Neural progenitor cell (in vitro differentiated cells): ENCODE measurements around the gene TPCN2. TPM values are rescaled to one million over a fixed set of nuclear protein-coding genes. Genes with fewer than 3 reads are reported as not detected.
A peak's percentile ranks its signal among the peaks of the same experiment; 100 is the strongest.

ENCODE experiments used
- DNase-seq: peaks from one replicate; pipeline ENCODE4 v3.0.0-alpha.2; 2016; ENCODE audit warnings: low spot score
- H2AFZ ChIP-seq: fragments of 200-600 bp; sonication (generic); replicated peaks from 2 replicates; pipeline ENCODE4 v1.6.1; 2016; ENCODE audit warnings: antibody characterized with exemption
- H3F3A ChIP-seq: fragments of 200-600 bp; sonication (generic); 2 replicates; pipeline ENCODE4 v1.6.1; 2016; ENCODE audit warnings: antibody characterized with exemption, low read depth
- H3K27ac ChIP-seq: fragments of 200-600 bp; sonication (generic); 2 replicates; pipeline ENCODE4 v1.5.1; 2016; ENCODE audit warnings: mild to moderate bottlenecking
- H3K27me3 ChIP-seq: fragments of 200-600 bp; sonication (generic); 2 replicates; pipeline ENCODE4 v1.6.1; 2016; ENCODE audit warnings: mild to moderate bottlenecking, moderate library complexity
- H3K36me3 ChIP-seq: fragments of 200-600 bp; sonication (generic); 2 replicates; pipeline ENCODE4 v1.5.1; 2016
- H3K4me1 ChIP-seq: fragments of 200-600 bp; sonication (generic); 2 replicates; pipeline ENCODE4 v1.6.1; 2016; ENCODE audit warnings: mixed run types
- H3K4me2 ChIP-seq: fragments of 200-600 bp; sonication (generic); 2 replicates; pipeline ENCODE4 v1.6.1; 2016
- H3K4me3 ChIP-seq: fragments of 200-600 bp; sonication (generic); 2 replicates; pipeline ENCODE4 v1.5.1; 2016
- H3K79me2 ChIP-seq: fragments of 200-600 bp; sonication (generic); 2 replicates; pipeline ENCODE4 v1.6.1; 2016; ENCODE audit warnings: low read depth
- H3K9ac ChIP-seq: fragments of 200-600 bp; sonication (generic); 2 replicates; pipeline ENCODE4 v1.6.1; 2016
- H3K9me3 ChIP-seq: fragments of 200-600 bp; sonication (generic); 2 replicates; pipeline ENCODE4 v1.5.1; 2016; ENCODE audit warnings: low read depth
- H4K20me1 ChIP-seq: fragments of 200-600 bp; sonication (generic); 2 replicates; pipeline ENCODE4 v1.6.1; 2016; ENCODE audit warnings: low read depth
- H3K27ac Mint-ChIP-seq: 3 replicates; pipeline ENCODE4 v1.8.0; 2021; ENCODE audit warnings: mixed read lengths
- H3K27me3 Mint-ChIP-seq: 2 replicates; pipeline ENCODE4 v1.8.0; 2022; ENCODE audit warnings: low read depth, mild to moderate bottlenecking, inconsistent platforms, moderate library complexity, mixed read lengths; ENCODE audit not compliant: insufficient read depth
- H3K36me3 Mint-ChIP-seq: 3 replicates; pipeline ENCODE4 v1.8.0; 2021; ENCODE audit warnings: mixed read lengths
- H3K4me1 Mint-ChIP-seq: 3 replicates; pipeline ENCODE4 v1.8.0; 2021; ENCODE audit warnings: mixed read lengths
- H3K4me3 Mint-ChIP-seq: 3 replicates; pipeline ENCODE4 v1.8.0; 2021; ENCODE audit warnings: mild to moderate bottlenecking, moderate library complexity, mixed read lengths
- H3K9me3 Mint-ChIP-seq: 3 replicates; pipeline ENCODE4 v1.8.0; 2020; ENCODE audit warnings: mixed read lengths
- CTCF ChIP-seq: fragments of 200-600 bp; sonication (generic); IDR thresholded peaks from 2 replicates; pipeline ENCODE4 v1.5.1; 2017; ENCODE audit warnings: antibody characterized with exemption, mild to moderate bottlenecking
- EZH2 ChIP-seq: fragments of 200-600 bp; sonication (generic); IDR thresholded peaks from 2 replicates; pipeline ENCODE4 v1.6.1; 2017; ENCODE audit warnings: antibody characterized with exemption, mild to moderate bottlenecking, moderate library complexity
- EZH2phosphoT487 ChIP-seq: fragments of 200-600 bp; sonication (generic); IDR thresholded peaks from 2 replicates; pipeline ENCODE4 v1.6.1; 2017; ENCODE audit warnings: antibody characterized with exemption
- total RNA-seq: library from RNA; depleted of rRNA; stranded (reverse); fragments of >200 nt; gene quantifications from 2 replicates; pipeline ENCODE4 v1.2.3, GENCODE V29; 2015; ENCODE audit warnings: low replicate concordance

Gene TPCN2
- total RNA-seq, 1 donor from 2014 or later = 7.2 TPM

GRCh38 chr11:69041516-69041915, 7.2 kb upstream of the TPCN2 start:
- Mint-ChIP-seq H3K36me3 (no peaks in the 10 kb centered on the region), H3K27ac (no peak overlapping the region)

GRCh38 chr11:69044111-69045013, 4.4 kb upstream of the TPCN2 start:
- no peaks in the 10 kb centered on the region for H3K9me3 ChIP-seq
- no peaks in the 10 kb centered on the region for H3K36me3 ChIP-seq
- peaks cover 5% of the 10 kb centered on the region for H3K79me2 ChIP-seq
- no peak overlapping the region for H3K4me3 Mint-ChIP-seq
- no peaks in the 10 kb centered on the region for H4K20me1 ChIP-seq
- H3K4me2 ChIP-seq = peak overlapping the region; percentile 23
- H3K27ac ChIP-seq = no peak overlapping the region
- H3K4me3 ChIP-seq = no peak overlapping the region
- H3F3A ChIP-seq = no peaks in the 10 kb centered on the region
- H2AFZ ChIP-seq = peak overlapping the region; percentile 64
- no peaks in the 10 kb centered on the region for H3K27me3 ChIP-seq
- peaks cover 2% of the 10 kb centered on the region for H3K27me3 Mint-ChIP-seq
- H3K4me1 Mint-ChIP-seq = peaks cover 35% of the 10 kb centered on the region
- no peaks in the 10 kb centered on the region for H3K36me3 Mint-ChIP-seq
- peak; percentile 82 for DNase-seq
- peak overlapping the region; percentile 76 for H3K27ac Mint-ChIP-seq
- no peak overlapping the region for H3K9ac ChIP-seq
- peaks cover 1% of the 10 kb centered on the region for H3K9me3 Mint-ChIP-seq
- H3K4me1 ChIP-seq = peaks cover 10% of the 10 kb centered on the region
- no peak for TF ChIP-seq EZH2
- TF ChIP-seq CTCF = peak; percentile 71
- TF ChIP-seq EZH2phosphoT487 = no peak

More at GRCh38 chr11:69041516-69041915, 7.2 kb upstream of the TPCN2 start:
- Histone ChIP-seq H4K20me1 (no peaks in the 10 kb centered on the region), H3K9me3 (no peaks in the 10 kb centered on the region), H3K9ac (no peak overlapping the region), H3F3A (no peaks in the 10 kb centered on the region), H3K4me2 (no peak overlapping the region), H3K36me3 (no peaks in the 10 kb centered on the region), H3K27ac (no peak overlapping the region), H2AFZ (no peak overlapping the region), H3K4me3 (no peak overlapping the region), H3K4me1 (peaks cover 6% of the 10 kb centered on the region), H3K27me3 (no peaks in the 10 kb centered on the region), H3K79me2 (no peaks in the 10 kb centered on the region)
- no peak overlapping the region for H3K4me3 Mint-ChIP-seq
- DNase-seq = no peak
- peaks cover 27% of the 10 kb centered on the region for H3K4me1 Mint-ChIP-seq
- peaks cover 2% of the 10 kb centered on the region for H3K27me3 Mint-ChIP-seq
- TF ChIP-seq CTCF = no peak
- TF ChIP-seq EZH2 = no peak
- no peak for TF ChIP-seq EZH2phosphoT487
- peaks cover 1% of the 10 kb centered on the region for H3K9me3 Mint-ChIP-seq

GRCh38 chr11:69048031-69048693, 570 bp upstream of the TPCN2 start:
- no peak overlapping the region for H3K9ac ChIP-seq

More at GRCh38 chr11:69048031-69048693, 570 bp upstream of the TPCN2 start:
- Histone ChIP-seq H3K36me3 (no peaks in the 10 kb centered on the region), H3K4me1 (peaks cover 18% of the 10 kb centered on the region), H3K27ac (no peak overlapping the region), H3K4me3 (peak overlapping the region; percentile 90), H3F3A (no peaks in the 10 kb centered on the region), H3K9me3 (no peaks in the 10 kb centered on the region), H2AFZ (peak overlapping the region; percentile 97), H4K20me1 (peaks cover 26% of the 10 kb centered on the region), H3K4me2 (peak overlapping the region; percentile 85), H3K27me3 (no peaks in the 10 kb centered on the region), H3K79me2 (peaks cover 42% of the 10 kb centered on the region)
- DNase-seq = no peak
- Mint-ChIP-seq H3K27ac (no peak overlapping the region), H3K27me3 (no peaks in the 10 kb centered on the region), H3K4me3 (peak overlapping the region; percentile 80), H3K4me1 (peaks cover 29% of the 10 kb centered on the region), H3K36me3 (no peaks in the 10 kb centered on the region), H3K9me3 (no peaks in the 10 kb centered on the region)
- TF ChIP-seq EZH2phosphoT487 = no peak
